Activated CD8-positive, alpha-beta memory T cell treated with anti-CD3 and anti-CD28 coated beads for 4 hours (primary cell): Measurements from ENCODE around the gene RALB.
"Not testable (repeated sequence)": the region's sequence is repeated elsewhere in the genome, so short reads cannot be mapped to it uniquely, and the experiment has no call there.

Experiments
- DNase-seq, 2 donors: peaks; one replicate each; pipeline ENCODE4 v3.0.0-alpha.2; 2020; ENCODE audit warnings: low read depth in 2 of 2

Gene RALB

GRCh38 chr2:120224735-120225548 lies 27.7 kb upstream of the RALB start:
- DNase-seq, result no peak

- DNase-seq, result no peak
These were observed 27.0 kb upstream of the RALB start for GRCh38 chr2:120225549-120226065.

- no peak for DNase-seq
These were observed 26.3 kb upstream of the RALB start for GRCh38 chr2:120226316-120226715.

- DNase-seq, result no peak
These were observed 25.3 kb upstream of the RALB start for GRCh38 chr2:120227111-120227991.

- DNase-seq, result no peak
These were observed 24.1 kb upstream of the RALB start for GRCh38 chr2:120228503-120228902.

DNA sequence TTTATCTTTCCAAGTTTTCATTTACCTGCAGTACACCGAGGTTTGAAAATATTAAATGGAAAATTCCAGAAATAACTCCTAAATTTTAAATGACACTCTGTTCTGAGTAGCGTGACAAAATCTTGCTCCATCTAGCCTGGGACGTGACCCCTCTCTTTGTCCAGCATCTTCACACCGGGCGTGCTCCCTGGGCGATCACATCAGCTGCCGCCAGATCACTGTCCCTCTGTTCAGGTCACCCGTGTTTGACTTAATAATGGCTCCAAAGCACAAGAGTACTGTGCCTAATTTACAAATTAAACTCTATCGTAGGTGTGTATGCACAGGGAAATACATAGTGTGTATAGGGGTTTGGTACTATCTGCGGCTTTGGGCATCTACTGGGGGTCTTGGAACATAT lies 23.3 kb upstream of the RALB start:
- no peak for DNase-seq

DNA sequence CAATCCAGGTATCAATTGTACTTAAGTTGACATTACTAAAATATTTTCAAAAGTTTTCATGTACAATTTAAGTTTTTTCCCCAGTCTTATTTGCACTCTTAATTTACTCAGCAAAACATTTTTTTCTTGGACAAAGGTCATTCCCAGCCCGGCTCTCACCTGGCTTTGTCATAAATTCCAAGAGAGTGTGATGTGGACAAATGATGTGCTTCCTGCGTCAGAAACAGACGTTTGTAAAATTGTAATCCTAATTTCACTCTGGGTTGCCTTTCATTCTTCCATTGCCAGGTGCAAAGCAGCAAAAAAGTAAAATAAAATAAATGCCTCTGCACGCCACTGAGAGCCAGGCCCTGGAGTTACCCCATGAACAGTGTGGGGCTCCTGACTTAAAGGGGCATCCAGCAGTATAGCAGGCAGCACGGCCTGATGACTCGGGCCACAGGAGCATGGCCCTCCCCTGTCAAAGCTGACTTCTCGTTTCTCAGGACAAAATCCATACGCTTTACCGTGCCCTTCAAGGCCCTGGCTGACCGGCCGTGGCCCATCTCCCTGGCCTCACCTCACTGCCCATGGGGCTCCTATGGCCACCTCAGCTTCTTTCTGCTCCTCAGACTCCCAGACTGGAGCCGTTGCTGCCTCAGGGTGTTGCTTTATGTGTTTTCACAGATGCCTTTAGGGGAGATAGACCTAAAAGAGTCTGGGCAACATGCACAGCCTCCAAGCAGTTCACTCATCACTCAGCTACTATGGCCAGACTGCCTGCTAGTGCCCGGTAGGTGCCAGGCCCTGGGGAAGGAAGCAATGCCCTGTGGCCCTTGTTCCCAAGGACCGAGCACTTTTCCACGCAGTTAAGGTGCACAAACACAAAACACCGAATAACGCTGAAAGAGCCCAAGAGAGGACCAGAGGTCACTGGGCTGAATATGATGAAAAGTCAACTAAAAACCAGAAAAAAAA lies 21.9 kb upstream of the RALB start:
- DNase-seq, result no peak

DNA sequence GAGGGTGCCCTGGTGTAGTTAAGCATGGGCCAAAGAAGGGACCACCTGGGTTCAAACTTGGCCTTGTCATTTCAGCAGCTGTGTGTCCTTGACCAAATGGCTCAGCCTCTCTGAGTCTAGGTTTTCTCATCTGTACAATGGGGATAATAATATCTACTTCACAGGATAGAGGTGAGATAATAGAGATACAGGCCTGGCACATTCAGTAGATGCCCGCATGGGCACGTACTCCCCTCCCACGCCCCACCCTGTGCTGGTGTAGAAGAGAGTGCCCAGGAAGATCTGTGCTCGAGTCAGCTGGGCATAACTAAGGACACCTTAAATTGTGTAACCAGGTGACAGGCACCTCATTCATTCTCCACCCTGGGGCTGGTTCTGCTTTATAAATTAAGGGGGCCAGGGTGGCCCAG lies 21.1 kb upstream of the RALB start:
- DNase-seq, result peak in 1 of 2 donors; percentile 31

- peak; percentile 53 to 70 for DNase-seq
These were observed 20.5 kb upstream of the RALB start for GRCh38 chr2:120231974-120232635.

DNA sequence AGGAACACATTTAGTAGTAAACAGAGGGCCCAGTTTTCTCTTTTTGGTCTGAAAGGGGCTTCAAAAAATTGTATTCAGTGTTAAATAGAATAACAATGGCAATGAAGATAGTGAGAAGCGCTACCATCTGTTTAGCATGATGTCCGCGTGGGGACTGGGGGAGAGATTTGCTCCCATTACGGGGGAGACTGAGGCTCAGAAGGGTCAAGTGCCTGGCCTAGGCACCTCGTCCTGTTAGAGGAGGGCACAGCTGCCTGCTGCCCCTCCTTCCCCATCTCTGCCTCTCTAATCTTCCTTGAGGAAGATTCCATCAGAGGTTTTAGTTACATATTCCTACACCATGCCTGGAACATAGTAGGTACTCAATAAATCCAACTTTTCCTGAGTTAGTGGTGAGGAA lies 19.4 kb upstream of the RALB start:
- no peak for DNase-seq

DNA sequence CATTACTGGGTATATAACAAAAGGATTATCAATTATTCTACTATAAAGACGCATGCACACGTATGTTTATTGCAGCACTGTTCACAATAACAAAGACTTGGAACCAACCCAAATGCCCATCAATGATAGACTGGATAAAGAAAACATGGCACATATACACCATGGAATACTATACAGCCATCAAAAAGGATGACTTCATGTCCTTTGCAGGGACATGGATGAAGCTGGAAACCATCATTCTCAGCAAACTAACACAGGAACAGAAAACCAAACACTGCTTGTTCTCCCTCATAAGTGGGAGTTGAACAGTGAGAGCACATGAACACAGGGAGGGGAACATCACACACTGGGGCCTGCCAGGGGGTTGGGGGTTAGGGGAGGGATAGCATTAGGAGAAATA lies 17.5 kb upstream of the RALB start:
- DNase-seq, result not testable (repeated sequence)

- DNase-seq, result no peak
These were observed 17.0 kb upstream of the RALB start for GRCh38 chr2:120235681-120236080.

DNA sequence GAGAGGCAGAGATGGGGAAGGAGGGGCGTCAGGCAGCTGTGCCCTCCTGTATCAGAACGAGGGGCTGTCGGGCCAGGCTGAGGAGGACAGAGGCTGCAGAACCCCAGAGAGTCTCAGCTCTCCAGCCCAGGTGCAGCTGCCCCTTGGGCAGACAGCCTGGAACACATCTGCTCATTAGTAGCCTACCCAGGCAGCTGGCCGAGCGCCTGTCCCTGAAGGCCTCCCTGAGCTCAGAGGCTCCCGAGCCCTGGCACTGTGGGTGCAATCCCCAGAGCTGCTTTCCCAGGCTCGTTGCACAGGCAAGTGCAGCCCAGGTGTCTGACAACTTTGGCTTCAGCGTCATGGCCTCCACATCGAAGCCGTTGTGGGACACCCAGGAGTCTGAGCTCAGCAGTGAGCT lies 16.3 kb upstream of the RALB start:
- DNase-seq, result no peak

GRCh38 chr2:120236791-120237190 lies 15.9 kb upstream of the RALB start:
- DNase-seq, result no peak

DNA sequence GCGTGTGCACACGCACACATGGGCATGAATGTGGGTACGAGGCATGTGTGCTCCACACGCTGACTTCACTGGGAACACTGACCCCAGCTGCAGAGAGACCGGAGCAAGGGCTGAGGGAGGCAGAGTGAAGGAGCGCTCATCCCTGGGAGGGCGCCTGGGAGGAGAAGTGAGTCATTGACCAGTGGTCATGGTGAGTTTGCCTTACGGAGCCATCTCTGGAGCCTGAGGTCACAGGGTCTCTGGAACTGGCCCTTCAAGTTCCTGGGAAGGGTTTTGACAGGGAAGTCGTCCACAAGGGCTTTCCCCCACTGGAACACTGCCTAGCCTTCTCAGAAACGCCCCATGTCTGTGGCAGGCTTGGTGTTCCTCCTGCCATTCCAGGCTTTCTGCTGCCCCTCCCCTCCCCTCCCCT lies 15.2 kb upstream of the RALB start:
- no peak for DNase-seq

- DNase-seq, result no peak
These were observed 13.7 kb upstream of the RALB start for GRCh38 chr2:120238728-120239487.

- DNase-seq, result no peak
These were observed 13.0 kb upstream of the RALB start for GRCh38 chr2:120239488-120240287.

DNA sequence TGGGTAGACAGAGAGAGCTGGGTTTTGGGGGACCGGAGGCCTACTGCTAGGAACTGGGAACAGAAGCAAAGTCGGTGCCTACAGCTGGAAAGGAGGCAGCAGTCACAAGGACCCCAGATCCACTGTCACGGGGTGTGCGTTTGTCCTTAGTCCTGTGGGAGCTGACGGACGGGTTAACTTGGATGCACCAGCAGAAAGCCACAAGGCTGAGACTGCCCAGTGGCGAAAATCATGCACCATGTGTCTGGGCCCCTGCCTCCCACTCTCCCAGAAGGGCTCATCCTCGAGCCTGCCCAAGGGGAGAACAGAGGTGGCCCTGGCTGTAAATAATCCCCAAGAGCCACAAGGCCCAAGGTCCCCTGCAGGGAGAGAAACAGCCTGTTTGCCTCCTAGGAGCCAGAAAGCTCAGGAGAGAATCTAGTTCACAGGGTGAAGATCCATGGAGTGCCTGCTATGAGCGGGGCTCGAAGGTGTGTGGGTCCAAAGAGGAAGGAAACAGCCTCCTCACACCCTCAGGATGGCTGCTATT lies 11.7 kb upstream of the RALB start:
- no peak for DNase-seq

GRCh38 chr2:120241684-120242083 lies 11.0 kb upstream of the RALB start:
- no peak for DNase-seq
